RWPE1 (cell line): Measurements from ENCODE around the gene COA7.

Experiments
- CTCF ChIA-PET: fragments of 350-600 bp; sonication (Branson Sonifier 250); formaldehyde crosslinking; extraction: SDS; loops from one replicate; lab custom pipeline; 2021; lab: Yijun Ruan, JAX
- POLR2A ChIA-PET: fragments of 400-600 bp; formaldehyde crosslinking; extraction: SDS; loops from one replicate; lab custom pipeline; 2020; ENCODE audit warnings: antibody characterized with exemption; ENCODE audit not compliant: low non-redundant PET; lab: Yijun Ruan, JAX
- DNase-seq: peaks from one replicate; pipeline ENCODE4 v3.0.0; 2012; ENCODE audit warnings: low spot score
- H3K27ac ChIP-seq: fragments of 450-650 bp; 2 replicates; pipeline ENCODE4 v1.5.1; 2017
- TF ChIP-seq, protein P1 (sequence below): fragments of 450-650 bp; conservative IDR thresholded peaks from 2 replicates; pipeline ENCODE4 v1.5.1; 2017; ENCODE audit warnings: low read depth, mild to moderate bottlenecking

Gene COA7

GRCh38 chr1:52667984-52668383 lies 30.2 kb downstream of the COA7 start:
- TF ChIP-seq, protein P1, sequence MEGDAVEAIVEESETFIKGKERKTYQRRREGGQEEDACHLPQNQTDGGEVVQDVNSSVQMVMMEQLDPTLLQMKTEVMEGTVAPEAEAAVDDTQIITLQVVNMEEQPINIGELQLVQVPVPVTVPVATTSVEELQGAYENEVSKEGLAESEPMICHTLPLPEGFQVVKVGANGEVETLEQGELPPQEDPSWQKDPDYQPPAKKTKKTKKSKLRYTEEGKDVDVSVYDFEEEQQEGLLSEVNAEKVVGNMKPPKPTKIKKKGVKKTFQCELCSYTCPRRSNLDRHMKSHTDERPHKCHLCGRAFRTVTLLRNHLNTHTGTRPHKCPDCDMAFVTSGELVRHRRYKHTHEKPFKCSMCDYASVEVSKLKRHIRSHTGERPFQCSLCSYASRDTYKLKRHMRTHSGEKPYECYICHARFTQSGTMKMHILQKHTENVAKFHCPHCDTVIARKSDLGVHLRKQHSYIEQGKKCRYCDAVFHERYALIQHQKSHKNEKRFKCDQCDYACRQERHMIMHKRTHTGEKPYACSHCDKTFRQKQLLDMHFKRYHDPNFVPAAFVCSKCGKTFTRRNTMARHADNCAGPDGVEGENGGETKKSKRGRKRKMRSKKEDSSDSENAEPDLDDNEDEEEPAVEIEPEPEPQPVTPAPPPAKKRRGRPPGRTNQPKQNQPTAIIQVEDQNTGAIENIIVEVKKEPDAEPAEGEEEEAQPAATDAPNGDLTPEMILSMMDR: no peak
- ChIA-PET POLR2A (interaction anchor here (0.7 kb wide), 1 partner anchor 40 kb away, joined by 3 read pairs; no protein-coding TSS in a partner anchor), CTCF (interaction anchor here (1.7 kb wide), 1 partner anchor 18 kb away, joined by 4 read pairs; no protein-coding TSS in a partner anchor)
- no peak for DNase-seq
- H3K27ac ChIP-seq: peak overlapping the region; percentile 72; the same call in 1 of the 2 replicates

DNA sequence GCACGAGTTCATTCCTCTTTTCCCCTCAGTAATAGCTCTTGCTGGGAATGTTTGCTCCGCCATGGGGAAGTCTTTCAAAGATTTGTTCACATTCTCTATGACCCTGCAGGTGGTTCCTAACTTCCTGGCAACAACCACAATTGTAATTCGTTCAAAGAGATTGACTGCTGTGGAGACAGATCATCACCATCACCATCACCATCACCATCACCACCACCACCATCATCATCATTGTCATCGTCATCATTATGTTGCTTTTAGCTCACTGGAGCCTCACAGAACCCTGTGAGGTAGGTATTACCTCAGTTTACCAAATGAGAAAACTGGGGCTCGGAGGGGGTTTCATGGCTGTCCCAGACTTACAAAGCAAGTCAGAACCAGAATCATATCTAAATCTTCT lies 30.9 kb downstream of the COA7 start:
- CTCF ChIA-PET: interaction anchor here (0.5 to 0.7 kb wide), 2 partner anchors 35 to 244 kb away, joined by 3 read pairs; no protein-coding TSS in a partner anchor

GRCh38 chr1:52665006-52665941 lies 32.9 kb downstream of the COA7 start:
- peak overlapping the region; percentile 76 for H3K27ac ChIP-seq
- TF ChIP-seq, protein P1: no peak
- CTCF ChIA-PET: no interaction called here
- peak; percentile 69 for DNase-seq
- POLR2A ChIA-PET: interaction anchor here (0.6 kb wide), 2 partner anchors 112 to 1281 kb away, joined by 4 to 13 read pairs; no protein-coding TSS in a partner anchor

More for the DNA sequence above, 30.9 kb downstream of the COA7 start:
- H3K27ac ChIP-seq: no peak overlapping the region
- POLR2A ChIA-PET: no interaction called here
- TF ChIP-seq, protein P1: no peak
- DNase-seq: no peak

DNA sequence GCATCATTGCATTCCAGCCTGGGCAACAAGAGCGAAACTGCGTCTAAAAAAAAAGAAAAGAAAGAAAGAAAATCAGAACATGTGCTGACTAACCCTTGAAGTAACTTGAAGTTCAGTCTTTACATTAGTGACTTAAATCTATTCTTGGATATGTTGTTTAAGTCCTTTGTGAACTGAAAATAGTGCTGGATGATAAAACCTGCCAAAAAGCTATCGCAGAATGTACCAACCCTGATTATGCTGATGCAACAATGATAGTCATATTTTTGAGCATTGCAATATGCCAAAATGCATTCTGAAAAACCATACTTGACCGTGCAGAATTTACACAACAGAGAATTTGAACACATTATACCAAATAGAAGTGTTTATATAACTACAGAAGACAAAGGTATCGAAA lies 34.4 kb downstream of the COA7 start:
- POLR2A ChIA-PET: no interaction called here

DNA sequence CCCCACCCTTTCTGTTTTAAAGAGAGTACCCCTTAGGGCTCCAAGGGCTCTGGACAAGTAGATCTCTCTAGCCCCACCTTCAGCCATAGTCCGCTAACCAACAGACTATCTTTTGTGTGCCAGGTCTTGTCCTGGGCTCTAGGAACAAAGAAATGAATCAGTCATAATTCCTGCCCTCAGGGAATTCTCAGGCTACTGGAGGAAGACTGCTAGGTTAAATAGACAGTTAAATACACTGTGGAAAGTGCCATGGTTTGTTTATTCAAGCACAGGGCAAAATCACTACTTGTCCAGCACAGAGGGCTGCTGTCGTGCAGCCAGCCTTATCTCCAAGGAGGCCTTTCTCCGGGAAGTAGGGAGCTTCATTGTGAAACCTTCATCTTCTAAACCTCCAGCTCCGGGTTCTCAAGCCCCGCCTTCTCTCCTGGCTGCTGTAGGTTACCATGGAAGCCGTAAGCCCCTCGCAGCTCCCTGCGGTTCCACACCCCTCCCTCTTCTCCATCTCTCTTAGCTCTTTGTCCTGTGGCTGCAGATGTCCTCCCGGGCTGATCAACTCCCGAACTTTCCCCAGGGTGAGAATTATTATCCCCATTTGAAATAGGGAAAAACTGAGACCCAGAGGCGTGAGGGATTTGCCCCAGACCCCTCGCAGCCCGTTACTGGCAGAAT lies 35.4 kb downstream of the COA7 start:
- ChIA-PET POLR2A (no interaction called here), CTCF (interaction anchor here (0.6 kb wide), 1 partner anchor 154 kb away, joined by 5 read pairs; no protein-coding TSS in a partner anchor)
- DNase-seq: peak; percentile 86
- TF ChIP-seq, protein P1: no peak
- peak overlapping the region; percentile 88 for H3K27ac ChIP-seq

More for the DNA sequence above, 34.4 kb downstream of the COA7 start:
- peak overlapping the region; percentile 88 for H3K27ac ChIP-seq
- TF ChIP-seq, protein P1: no peak
- no peak for DNase-seq
- CTCF ChIA-PET: no interaction called here

- ChIA-PET POLR2A (no interaction called here), CTCF (no interaction called here)
- no peak for DNase-seq
- TF ChIP-seq, protein P1: no peak
- H3K27ac ChIP-seq: no peak overlapping the region
Measured at GRCh38 chr1:52660807-52661206, 37.3 kb downstream of the COA7 start.
